NCI-H187 (cell line): Measurements from ENCODE around the gene SYNGR3.

Source experiments
- DNase-seq, 2 experiments: peaks; one replicate each; lab custom pipeline; 2025; lab: John Stamatoyannopoulos, UW

The SYNGR3 gene

DNA sequence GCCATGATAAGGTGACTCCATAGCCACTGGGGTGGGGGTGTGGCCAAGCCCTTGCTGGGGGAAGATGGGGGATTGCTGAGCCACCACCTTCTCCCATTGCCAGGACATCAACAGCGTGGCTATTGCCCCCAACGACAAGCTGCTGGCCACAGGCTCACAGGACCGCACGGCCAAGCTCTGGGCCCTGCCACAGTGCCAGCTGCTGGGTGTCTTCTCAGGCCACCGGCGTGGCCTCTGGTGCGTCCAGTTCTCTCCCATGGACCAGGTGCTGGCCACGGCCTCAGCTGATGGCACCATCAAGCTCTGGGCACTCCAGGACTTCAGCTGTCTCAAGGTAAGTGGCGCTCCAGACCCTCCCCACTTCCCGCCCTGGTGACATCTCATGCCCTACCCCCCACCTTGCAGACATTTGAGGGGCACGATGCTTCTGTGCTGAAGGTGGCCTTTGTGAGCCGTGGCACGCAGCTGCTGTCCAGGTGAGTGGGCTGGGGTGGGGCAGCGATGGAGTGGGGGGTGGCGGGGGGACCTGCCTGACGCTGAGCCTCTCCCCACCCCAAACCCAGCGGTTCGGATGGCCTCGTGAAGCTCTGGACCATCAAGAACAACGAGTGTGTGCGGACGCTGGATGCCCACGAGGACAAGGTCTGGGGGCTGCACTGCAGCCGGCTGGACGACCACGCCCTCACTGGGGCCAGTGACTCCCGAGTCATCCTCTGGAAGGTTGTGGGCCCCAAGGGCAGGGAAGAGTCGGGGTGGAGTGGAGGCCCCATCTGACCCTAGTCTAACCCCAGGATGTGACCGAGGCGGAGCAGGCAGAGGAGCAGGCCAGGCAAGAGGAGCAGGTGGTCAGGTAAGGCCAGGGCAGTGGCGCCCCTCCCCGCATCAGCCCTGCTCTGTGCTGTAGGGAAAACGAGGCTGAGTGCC, 12.6 kb upstream of the SYNGR3 start:
- DNase-seq = no peak

DNA sequence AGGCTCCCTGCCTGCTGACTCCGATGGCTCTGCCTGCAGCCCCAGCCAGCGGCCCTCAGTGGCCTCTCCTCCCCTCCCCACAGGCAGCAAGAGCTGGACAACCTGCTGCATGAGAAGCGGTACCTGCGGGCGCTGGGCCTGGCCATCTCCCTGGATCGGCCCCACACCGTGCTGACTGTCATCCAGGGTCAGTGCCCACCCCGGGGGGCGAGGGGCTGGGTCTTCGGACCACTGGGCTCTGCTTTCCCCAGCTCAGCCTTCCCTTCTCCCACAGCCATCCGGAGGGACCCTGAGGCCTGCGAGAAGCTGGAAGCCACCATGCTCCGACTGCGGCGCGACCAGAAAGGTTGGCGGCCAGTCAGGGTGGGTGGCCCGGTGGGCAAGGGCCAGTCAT, 11.9 kb upstream of the SYNGR3 start:
- DNase-seq = no peak

GRCh38 chr16:1978476-1979120, 11.2 kb upstream of the SYNGR3 start:
- no peak for DNase-seq

- peak; percentile 19 to 58 for DNase-seq
Measured at GRCh38 chr16:1979271-1980029, 10.3 kb upstream of the SYNGR3 start.

GRCh38 chr16:1980030-1980769, 9.6 kb upstream of the SYNGR3 start:
- DNase-seq = no peak

DNA sequence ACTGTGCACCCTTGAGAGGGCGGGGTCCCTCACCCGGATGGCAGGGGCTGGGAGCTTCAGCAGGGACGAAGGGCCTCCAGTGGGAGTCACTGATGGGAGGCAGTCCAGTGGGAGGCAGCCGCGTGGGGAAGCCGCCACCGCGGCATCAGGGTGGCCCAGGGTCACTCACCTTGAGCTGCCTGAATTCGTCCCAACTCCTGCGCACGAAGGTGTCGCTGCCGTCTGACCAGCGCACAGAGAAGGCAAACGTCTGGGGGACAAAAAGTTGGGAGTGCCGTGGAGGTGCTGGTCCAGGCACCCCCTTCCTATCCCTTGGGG, 9.0 kb upstream of the SYNGR3 start:
- DNase-seq = no peak

GRCh38 chr16:1981398-1981836, 8.4 kb upstream of the SYNGR3 start, which contains the start of gene NOXO1:
NOXO1 (minus strand) TSS chr16:1981469; CDS start chr16:1981179, 290 bp downstream.
- DNase-seq = no peak

GRCh38 chr16:1982013-1982433, 7.7 kb upstream of the SYNGR3 start:
- DNase-seq = no peak

DNA sequence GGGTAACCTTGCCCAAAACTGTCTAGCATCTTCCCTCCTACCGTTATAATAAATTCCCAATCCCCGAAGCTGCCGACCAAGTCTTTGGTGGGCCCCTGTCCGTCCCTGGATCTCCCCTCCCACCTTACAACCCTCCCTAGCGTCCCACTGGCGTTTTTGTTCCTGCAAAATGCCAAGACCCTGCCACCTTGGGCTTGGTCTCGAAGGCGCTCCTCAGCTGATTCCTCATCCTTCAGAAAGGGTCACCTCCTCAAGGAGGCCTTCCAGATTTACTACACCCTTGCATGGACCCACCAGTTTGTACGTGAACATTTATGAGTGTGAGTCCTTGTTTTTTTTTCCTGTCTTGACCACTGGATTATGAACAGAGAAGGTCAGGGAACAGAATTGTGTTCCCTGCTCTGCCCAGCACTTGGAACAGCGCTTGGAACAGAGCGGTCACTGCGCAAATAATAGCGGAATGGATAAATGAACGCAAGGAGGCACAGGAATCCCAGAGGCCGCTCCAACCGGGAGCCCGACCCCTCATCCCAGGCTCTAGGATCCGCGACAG, 6.7 kb upstream of the SYNGR3 start:
- DNase-seq = no peak

GRCh38 chr16:1983544-1984346, 6.0 kb upstream of the SYNGR3 start, which contains the start of gene GFER:
GFER (plus strand) TSS chr16:1984193; CDS start chr16:1984219, 26 bp downstream.
- DNase-seq = peak; percentile 86 to 92

DNA sequence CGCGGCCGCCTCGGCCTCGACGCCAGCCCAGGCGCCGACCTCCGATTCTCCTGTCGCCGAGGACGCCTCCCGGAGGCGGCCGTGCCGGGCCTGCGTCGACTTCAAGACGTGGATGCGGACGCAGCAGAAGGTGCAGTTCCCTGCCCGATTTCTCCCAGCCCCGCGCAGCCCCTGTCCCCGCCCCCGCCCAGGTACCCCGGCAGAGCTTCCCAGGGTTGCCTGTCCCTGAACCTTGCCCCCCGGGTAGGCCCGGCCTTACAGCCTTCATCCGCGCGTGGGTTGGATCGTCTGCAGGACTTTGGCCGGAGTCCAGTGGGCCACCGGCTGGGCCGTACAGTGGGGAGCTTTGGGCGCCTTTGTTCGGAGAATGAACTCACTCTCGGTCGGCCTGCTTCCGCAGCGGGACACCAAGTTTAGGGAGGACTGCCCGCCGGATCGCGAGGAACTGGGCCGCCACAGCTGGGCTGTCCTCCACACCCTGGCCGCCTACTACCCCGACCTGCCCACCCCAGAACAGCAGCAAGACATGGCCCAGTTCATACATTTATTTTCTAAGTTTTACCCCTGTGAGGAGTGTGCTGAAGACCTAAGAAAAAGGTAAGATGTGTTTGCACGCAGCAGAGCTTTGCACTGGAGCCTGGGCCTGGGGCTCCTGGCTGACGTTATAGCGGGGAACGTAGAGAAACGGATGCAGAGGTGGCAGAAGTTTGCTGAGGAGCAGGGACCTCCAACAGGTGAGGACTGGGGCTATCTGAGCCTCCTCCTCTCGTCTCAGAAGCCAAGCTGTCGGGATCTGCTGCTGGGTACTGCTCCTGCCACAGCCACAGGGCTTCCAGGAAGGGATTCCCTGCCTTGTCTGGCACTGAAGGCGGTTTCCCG, 5.2 kb upstream of the SYNGR3 start:
- no peak for DNase-seq

- DNase-seq = no peak
Measured at GRCh38 chr16:1985466-1986150, 4.2 kb upstream of the SYNGR3 start.

GRCh38 chr16:1987198-1987597, 2.6 kb upstream of the SYNGR3 start:
- DNase-seq = no peak

DNA sequence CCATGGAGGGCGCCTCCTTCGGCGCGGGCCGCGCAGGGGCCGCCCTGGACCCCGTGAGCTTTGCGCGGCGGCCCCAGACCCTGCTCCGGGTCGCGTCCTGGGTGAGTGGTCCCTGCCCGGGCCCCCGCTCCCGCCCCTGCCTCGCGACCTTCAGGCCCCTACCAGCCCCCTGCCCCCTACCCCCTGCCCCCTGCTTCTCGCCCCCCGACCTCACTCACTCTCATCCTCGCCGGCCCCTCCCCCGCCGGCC, 256 bp downstream of the SYNGR3 start:
- no peak for DNase-seq

GRCh38 chr16:1990351-1991134, 773 bp downstream of the SYNGR3 start:
- no peak for DNase-seq

DNA sequence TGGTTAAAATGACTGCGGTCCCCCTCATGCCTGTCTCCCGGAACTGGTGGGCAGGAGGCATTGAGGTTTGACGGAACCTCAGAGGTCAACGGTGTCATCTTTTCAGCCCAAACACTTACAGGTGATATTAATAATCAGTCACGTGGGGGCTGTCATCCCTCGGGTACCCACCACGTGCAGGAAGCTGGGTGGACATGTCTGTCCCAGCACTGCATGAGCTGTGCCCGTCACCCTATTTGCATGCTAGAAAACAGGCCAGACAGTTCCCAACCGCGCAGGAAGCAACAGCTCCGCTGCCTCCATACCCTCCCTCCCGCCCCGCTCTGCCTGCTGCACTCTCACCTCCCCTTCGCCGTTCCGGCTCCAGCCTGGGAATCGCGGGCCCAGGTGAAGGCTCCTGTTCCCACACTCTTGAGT, 1.4 kb downstream of the SYNGR3 start:
- DNase-seq = no peak

- DNase-seq = no peak
Measured at GRCh38 chr16:1991588-1991947, 1.8 kb downstream of the SYNGR3 start.

DNA sequence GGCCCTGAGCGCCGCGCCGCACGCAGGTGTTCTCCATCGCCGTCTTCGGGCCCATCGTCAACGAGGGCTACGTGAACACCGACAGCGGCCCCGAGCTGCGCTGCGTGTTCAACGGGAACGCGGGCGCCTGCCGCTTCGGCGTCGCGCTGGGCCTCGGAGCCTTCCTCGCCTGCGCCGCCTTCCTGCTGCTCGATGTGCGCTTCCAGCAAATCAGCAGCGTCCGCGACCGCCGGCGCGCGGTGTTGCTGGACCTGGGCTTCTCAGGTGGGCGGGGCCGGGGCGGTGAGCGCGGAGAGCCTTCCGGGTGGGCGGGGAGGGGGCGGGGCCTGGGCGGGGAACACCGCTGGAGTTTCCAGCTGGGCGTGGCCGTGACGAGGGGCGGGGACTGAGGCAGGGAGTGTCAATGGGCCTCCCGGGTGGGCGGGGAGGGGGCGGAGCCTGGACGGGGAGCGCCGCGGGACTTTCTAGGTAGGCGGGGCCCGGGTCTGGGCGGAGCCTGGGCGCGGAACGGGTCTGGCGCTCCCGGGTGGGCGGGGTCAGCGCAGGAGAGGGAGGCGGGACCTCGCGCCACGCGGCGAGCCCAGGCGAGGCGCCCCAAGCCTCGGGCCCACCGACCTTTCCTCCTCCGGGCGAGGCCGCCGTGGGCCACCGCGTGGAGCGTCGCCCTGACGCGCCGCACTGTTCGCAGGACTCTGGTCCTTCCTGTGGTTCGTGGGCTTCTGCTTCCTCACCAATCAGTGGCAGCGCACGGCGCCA, 2.4 kb downstream of the SYNGR3 start:
- DNase-seq = peak; percentile 31 to 94
